GM23338 (cell line): ENCODE data around the gene LRMDA. TPM values are rescaled to one million over a fixed set of nuclear protein-coding genes. Genes with fewer than 3 reads are reported as not detected.
A peak's percentile ranks its signal among the peaks of the same experiment; 100 is the strongest.

Experiments used
- ATAC-seq: fragments of 200-7000 bp; cut with Tn5 transposase; 3 replicates; pipeline ENCODE4 v1.9.1; 2020
- DNase-seq: peaks from one replicate; pipeline ENCODE4 v3.0.0-alpha.2; 2015; ENCODE audit warnings: low spot score
- H2AFZ ChIP-seq: fragments of 200-600 bp; sonication (generic); 2 replicates; pipeline ENCODE4 v1.8.0; 2016; ENCODE audit warnings: antibody characterized with exemption, mild to moderate bottlenecking, moderate library complexity
- H3F3A ChIP-seq: fragments of 200-600 bp; sonication (generic); replicated peaks from 2 replicates; pipeline ENCODE4 v1.8.0; 2017; ENCODE audit warnings: antibody characterized with exemption, mixed run types, low read depth
- H3K27ac ChIP-seq: fragments of 200-600 bp; sonication (generic); 2 replicates; pipeline ENCODE4 v1.6.1; 2016; ENCODE audit warnings: low read depth
- H3K27me3 ChIP-seq: fragments of 200-600 bp; sonication (generic); 2 replicates; pipeline ENCODE4 v1.8.0; 2016; ENCODE audit warnings: mild to moderate bottlenecking, mixed run types, moderate library complexity; ENCODE audit not compliant: insufficient read depth
- H3K36me3 ChIP-seq: fragments of 200-600 bp; sonication (generic); 2 replicates; pipeline ENCODE4 v1.8.0; 2016; ENCODE audit warnings: mild to moderate bottlenecking; ENCODE audit not compliant: insufficient read depth
- H3K4me1 ChIP-seq: fragments of 200-600 bp; sonication (generic); 2 replicates; pipeline ENCODE4 v1.8.0; 2016; ENCODE audit warnings: mild to moderate bottlenecking, moderate library complexity; ENCODE audit not compliant: insufficient read depth
- H3K4me2 ChIP-seq: fragments of 200-600 bp; sonication (generic); 2 replicates; pipeline ENCODE4 v1.7.1; 2017; ENCODE audit warnings: mixed run types
- H3K4me3 ChIP-seq: fragments of 200-600 bp; sonication (generic); 2 replicates; pipeline ENCODE4 v1.6.1; 2016; ENCODE audit warnings: mixed run types
- H3K79me2 ChIP-seq: fragments of 200-600 bp; sonication (generic); replicated peaks from 2 replicates; pipeline ENCODE4 v1.8.0; 2017; ENCODE audit warnings: mild to moderate bottlenecking; ENCODE audit not compliant: insufficient read depth
- H3K9me2 ChIP-seq: fragments of 200-600 bp; sonication (generic); 2 replicates; pipeline ENCODE4 v1.8.0; 2017; ENCODE audit not compliant: insufficient read depth
- H4K20me1 ChIP-seq: fragments of 200-600 bp; sonication (generic); replicated peaks from 2 replicates; pipeline ENCODE4 v1.8.0; 2017; ENCODE audit warnings: mild to moderate bottlenecking; ENCODE audit not compliant: insufficient read depth
- H3K27ac Mint-ChIP-seq: 2 replicates; pipeline ENCODE4 v1.8.0; 2020; ENCODE audit warnings: inconsistent platforms, mild to moderate bottlenecking, moderate library complexity, mixed read lengths
- H3K27me3 Mint-ChIP-seq: 3 replicates; pipeline ENCODE4 v1.8.0; 2022; ENCODE audit warnings: low read depth, mild to moderate bottlenecking, moderate library complexity, mixed read lengths, inconsistent platforms; ENCODE audit not compliant: insufficient read depth, poor library complexity
- H3K36me3 Mint-ChIP-seq: 3 replicates; pipeline ENCODE4 v1.8.0; 2021; ENCODE audit warnings: low read depth, mild to moderate bottlenecking, inconsistent platforms, moderate library complexity, mixed read lengths
- H3K4me1 Mint-ChIP-seq: 3 replicates; pipeline ENCODE4 v1.8.0; 2020; ENCODE audit warnings: mild to moderate bottlenecking, inconsistent platforms, mixed read lengths
- H3K4me3 Mint-ChIP-seq: 3 replicates; pipeline ENCODE4 v1.8.0; 2021; ENCODE audit warnings: moderate library complexity, mild to moderate bottlenecking, inconsistent platforms, mixed read lengths
- H3K9me3 Mint-ChIP-seq: 3 replicates; pipeline ENCODE4 v1.8.0; 2020; ENCODE audit warnings: moderate library complexity, mild to moderate bottlenecking, inconsistent platforms, mixed read lengths
- CTCF ChIP-seq, 2 experiments: fragments of 200-600 bp in 1 of 2; sonication (generic) in 1 of 2; conservative IDR thresholded peaks; 2 replicates each; pipeline versions ENCODE4 v1.5.1 to v1.6.1; 2016 to 2017; ENCODE audit warnings: antibody characterized with exemption in 2 of 2, low read depth in 2 of 2, mild to moderate bottlenecking in 2 of 2, moderate library complexity in 1 of 2
- EZH2 ChIP-seq: fragments of 200-600 bp; sonication (generic); IDR thresholded peaks from one replicate; pipeline ENCODE4 v1.8.0; 2017; ENCODE audit warnings: antibody characterized with exemption, mild to moderate bottlenecking, low read depth; ENCODE audit not compliant: unreplicated experiment
- ZNF114 ChIP-seq: fragments of 250-450 bp; sonication (Bioruptor Pico); IDR thresholded peaks from 2 replicates; pipeline ENCODE4 v1.5.0; 2020; ENCODE audit warnings: mild to moderate bottlenecking, moderate library complexity
- ZNF462 ChIP-seq: fragments of 250-450 bp; sonication (Bioruptor Pico); IDR thresholded peaks from 2 replicates; pipeline ENCODE4 v1.5.0; 2020; ENCODE audit warnings: mild to moderate bottlenecking, moderate library complexity
- polyA plus RNA-seq: library from polyadenylated mRNA; unstranded; fragments of >200 nt; fragmentation: Nextera tagmentation; extraction: Ambion mirVana; gene quantifications from 2 replicates; pipeline ENCODE4 v1.2.1, GENCODE V29; 2016
- total RNA-seq: library from RNA; depleted of rRNA; stranded (reverse); fragments of >200 nt; shearing (Covaris generic); gene quantifications from 2 replicates; pipeline ENCODE4 v1.2.3, GENCODE V29; 2014

The LRMDA gene
- total and polyA plus RNA-seq, 2 experiments from 2014 or later = 0.90 to 1.8 TPM

DNA sequence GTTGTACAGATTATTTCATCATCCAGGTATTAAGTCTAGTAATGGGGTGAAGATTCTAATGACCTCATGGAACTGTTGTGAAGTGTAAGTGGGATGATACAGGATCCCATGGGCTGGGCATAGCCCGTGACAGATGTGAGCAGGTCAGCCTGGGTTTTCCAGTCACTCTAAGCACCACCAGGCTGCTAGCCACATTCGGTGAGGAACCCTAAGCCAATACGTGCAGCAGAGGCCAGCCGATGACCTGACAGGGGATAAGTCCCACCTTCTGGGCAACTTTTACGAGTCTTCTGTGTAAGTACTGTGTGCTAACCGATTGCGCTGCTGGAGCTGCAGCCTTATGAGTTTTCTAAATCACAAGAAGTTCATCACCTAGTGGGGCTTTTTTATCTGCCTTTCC is 37.2 kb upstream of the LRMDA start (continued):
- no peak for TF ChIP-seq ZNF462 (CRISPR knock-in tag)

DNA sequence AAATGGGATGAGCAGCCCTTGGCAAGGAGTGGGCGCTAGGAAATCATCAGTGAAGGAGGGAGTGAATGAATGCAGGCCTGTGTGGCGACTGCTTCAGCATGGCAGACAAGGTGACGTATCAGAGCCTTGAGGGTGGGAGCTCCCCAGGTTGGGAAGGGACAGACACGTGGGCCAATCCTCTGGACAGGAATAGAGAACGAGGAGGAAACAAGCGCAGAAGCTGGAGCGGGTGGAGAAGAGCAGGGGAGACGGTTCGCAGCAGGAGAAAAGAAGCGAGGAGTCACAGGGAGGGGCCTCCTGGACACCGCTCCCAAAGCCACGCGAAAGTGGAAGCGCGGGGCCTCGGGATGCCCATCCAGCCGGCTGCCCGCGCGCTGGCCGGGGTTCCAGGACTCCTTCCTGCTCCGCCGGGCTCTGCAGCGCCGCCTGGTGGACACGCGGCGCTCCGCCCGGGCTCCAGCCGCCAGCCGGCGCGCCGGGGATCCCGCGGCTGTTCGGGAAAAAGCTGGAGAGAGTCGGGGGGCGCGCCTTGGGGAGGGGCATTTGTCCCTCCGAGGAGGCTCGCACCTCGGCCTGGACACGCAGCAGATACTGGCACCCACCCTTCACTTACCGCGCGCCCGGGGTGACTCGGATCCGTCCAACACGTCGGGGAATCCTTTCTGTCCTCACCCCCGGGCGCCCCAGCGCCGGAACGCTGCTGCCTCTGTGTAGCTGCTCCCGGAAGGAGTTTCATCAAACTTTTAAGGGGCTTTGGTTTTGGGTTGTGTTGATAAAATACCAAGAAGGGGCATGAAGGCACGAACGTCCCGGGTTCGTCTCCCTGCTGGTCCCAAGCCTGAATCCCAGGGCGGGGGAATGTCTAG is 36.1 kb upstream of the LRMDA start:
- H3K27ac Mint-ChIP-seq = no peak overlapping the region
- peaks cover 15% of the 10 kb centered on the region for H3K4me1 Mint-ChIP-seq

More for the DNA sequence above, 36.1 kb upstream of the LRMDA start:
- TF ChIP-seq EZH2 (peak; percentile 92), CTCF (conservative IDR thresholded peaks at IDR 0.05; ENCODE audit: low read depth in 2 of 2) (peak; percentile 67 to 78), ZNF114 (CRISPR knock-in tag) (no peak)
- H3K9me3 Mint-ChIP-seq = peaks cover 3% of the 10 kb centered on the region; the same call in 2 of the 3 replicates
- ATAC-seq (peak; percentile 20), DNase-seq (peak; percentile 76)
- no peaks in the 10 kb centered on the region for H3F3A ChIP-seq
- H3K4me2 ChIP-seq = peak overlapping the region; percentile 85
- H4K20me1 ChIP-seq = peaks cover 8% of the 10 kb centered on the region
- no peak overlapping the region for H3K27ac ChIP-seq
- H3K36me3 ChIP-seq = no peaks in the 10 kb centered on the region
- peaks cover 95% of the 10 kb centered on the region for H3K27me3 ChIP-seq
- peak overlapping the region; percentile 95 for H2AFZ ChIP-seq
- no peaks in the 10 kb centered on the region for H3K79me2 ChIP-seq
- H3K9me2 ChIP-seq = no peaks in the 10 kb centered on the region
- H3K4me1 ChIP-seq = peaks cover 15% of the 10 kb centered on the region
- peaks cover 2% of the 10 kb centered on the region; the same call in 1 of the 3 replicates for H3K36me3 Mint-ChIP-seq
- H3K4me3 Mint-ChIP-seq = peak overlapping the region; percentile 67
- H3K27me3 Mint-ChIP-seq = peaks cover 81% of the 10 kb centered on the region
- H3K4me3 ChIP-seq = peak overlapping the region; percentile 60
